ENCODE results near the gene NKIRAS1.

DNA sequence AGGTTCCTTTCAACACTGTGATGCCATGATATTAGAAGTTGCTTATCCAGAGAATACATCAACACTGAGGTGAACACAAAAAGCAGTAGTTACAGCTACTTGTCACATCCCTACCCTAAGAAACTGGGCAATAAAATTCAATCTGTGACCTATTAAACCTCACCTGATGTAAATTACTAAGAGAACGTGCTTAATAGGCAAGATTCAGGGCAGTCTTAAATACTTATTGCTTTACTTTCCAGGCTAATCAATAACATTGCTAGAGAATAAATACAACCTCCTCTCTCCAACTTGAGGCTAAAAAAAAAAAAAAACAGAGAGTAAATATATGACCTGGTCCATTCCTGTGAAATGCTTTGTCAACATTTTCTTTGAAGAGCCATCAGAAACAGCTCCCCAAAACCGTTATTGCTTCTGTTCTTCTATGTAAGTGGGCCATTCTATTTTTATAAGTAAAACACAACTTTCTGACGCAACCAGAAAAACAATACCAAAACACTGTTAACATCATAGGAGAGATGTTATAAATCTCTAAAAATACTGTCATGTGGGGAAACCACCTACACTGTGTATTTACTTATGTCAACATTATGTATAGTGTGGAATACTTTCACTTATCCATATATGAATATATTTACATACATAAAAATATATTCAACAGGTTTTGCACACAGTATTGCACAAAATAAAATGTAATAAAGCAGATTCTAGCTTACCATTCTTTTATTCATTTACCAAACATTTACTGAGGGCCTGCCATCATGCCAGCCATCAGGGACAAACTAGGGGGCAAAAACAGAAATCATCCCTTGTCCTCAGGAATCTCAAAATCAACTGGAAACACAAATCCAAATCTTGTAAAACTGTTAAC, 2.7 kb downstream of the NKIRAS1 start:
- TF ChIP-seq, protein P1, sequence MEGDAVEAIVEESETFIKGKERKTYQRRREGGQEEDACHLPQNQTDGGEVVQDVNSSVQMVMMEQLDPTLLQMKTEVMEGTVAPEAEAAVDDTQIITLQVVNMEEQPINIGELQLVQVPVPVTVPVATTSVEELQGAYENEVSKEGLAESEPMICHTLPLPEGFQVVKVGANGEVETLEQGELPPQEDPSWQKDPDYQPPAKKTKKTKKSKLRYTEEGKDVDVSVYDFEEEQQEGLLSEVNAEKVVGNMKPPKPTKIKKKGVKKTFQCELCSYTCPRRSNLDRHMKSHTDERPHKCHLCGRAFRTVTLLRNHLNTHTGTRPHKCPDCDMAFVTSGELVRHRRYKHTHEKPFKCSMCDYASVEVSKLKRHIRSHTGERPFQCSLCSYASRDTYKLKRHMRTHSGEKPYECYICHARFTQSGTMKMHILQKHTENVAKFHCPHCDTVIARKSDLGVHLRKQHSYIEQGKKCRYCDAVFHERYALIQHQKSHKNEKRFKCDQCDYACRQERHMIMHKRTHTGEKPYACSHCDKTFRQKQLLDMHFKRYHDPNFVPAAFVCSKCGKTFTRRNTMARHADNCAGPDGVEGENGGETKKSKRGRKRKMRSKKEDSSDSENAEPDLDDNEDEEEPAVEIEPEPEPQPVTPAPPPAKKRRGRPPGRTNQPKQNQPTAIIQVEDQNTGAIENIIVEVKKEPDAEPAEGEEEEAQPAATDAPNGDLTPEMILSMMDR (IDR thresholded peaks at IDR 0.05) = no peak
- no peak for TF ChIP-seq TCF7L2 (IDR thresholded peaks at IDR 0.05; ENCODE audit: low read depth, low read length)
- TF ChIP-seq, protein P2, sequence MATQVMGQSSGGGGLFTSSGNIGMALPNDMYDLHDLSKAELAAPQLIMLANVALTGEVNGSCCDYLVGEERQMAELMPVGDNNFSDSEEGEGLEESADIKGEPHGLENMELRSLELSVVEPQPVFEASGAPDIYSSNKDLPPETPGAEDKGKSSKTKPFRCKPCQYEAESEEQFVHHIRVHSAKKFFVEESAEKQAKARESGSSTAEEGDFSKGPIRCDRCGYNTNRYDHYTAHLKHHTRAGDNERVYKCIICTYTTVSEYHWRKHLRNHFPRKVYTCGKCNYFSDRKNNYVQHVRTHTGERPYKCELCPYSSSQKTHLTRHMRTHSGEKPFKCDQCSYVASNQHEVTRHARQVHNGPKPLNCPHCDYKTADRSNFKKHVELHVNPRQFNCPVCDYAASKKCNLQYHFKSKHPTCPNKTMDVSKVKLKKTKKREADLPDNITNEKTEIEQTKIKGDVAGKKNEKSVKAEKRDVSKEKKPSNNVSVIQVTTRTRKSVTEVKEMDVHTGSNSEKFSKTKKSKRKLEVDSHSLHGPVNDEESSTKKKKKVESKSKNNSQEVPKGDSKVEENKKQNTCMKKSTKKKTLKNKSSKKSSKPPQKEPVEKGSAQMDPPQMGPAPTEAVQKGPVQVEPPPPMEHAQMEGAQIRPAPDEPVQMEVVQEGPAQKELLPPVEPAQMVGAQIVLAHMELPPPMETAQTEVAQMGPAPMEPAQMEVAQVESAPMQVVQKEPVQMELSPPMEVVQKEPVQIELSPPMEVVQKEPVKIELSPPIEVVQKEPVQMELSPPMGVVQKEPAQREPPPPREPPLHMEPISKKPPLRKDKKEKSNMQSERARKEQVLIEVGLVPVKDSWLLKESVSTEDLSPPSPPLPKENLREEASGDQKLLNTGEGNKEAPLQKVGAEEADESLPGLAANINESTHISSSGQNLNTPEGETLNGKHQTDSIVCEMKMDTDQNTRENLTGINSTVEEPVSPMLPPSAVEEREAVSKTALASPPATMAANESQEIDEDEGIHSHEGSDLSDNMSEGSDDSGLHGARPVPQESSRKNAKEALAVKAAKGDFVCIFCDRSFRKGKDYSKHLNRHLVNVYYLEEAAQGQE (IDR thresholded peaks at IDR 0.05; ENCODE audit: insufficient read depth in 1 of 2, low read depth in 2 of 2, low read length in 1 of 2) = no peak
- no peak for TF ChIP-seq POLR2AphosphoS5 (IDR thresholded peaks at IDR 0.05; ENCODE audit: low read depth, low read length)
- no peak for TF ChIP-seq SIN3A (IDR thresholded peaks at IDR 0.05; ENCODE audit: borderline replicate concordance, insufficient read depth, low read depth, low read length)
